ENCODE measurements around the gene CMTM4. TPM values are rescaled to one million over a fixed set of nuclear protein-coding genes. Genes with fewer than 3 reads are reported as not detected.
"Not testable (repeated sequence)": the region's sequence is repeated elsewhere in the genome, so short reads cannot be mapped to it uniquely, and the experiment has no call there.

The CMTM4 gene
- total RNA-seq, 1 experiment from 2014 or later = 70.2 TPM

DNA sequence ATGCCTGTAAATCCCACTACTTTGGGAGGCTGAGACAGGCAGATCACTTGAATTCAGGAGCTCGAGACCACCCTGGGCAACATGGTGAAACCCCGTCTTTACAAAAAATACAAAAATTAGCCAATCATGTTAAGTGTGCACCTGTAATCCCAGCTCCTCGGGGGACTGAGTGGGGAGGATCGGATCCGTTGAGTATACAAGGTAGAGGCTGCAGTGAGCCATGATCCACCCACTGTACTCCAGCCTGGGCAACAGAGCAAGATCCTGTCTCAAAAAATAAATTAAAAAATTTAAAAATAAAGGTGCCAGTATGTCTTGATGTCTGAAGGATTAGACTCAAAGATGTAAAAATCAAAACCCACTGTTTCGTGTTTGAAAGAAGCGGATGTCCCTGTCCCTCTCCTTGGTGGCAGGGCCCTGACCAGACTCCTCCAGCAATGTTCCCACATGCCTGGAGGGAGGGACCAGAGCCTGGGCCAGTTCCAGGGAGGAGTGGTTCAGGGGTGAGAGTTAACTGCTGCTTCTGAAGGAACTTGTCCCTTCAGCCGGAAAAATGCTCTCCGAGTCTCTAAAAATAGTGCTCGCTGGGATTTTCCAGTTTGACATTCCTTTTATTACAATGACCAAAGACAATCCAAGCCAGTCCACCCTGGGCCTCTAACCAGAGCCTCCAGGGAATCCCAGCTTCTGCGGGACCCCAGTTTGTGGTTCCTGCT, 9.4 kb upstream of the CMTM4 start:
- no peak for DNase-seq (ENCODE audit: low spot score)

GRCh38 chr16:66703406-66704215, 7.1 kb upstream of the CMTM4 start:
- no peak for DNase-seq (ENCODE audit: low spot score)

DNA sequence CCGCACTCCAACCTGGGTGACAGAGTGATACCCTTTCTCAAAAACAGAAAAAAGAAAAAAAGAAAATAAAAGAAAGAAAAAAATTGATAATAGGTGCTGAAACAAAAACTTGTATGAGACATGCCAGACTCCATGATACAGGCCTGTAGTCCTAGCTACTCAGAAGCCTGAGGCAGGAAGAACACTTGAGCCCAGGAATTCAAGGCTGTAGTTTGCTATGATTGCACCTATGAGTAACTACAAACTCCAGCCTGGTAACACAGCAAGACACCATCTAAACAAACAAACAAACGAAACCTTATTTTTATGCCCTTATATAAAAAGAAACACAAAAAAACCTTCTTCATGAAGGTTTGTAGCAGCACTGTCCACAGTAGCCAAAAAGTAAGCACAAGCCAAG, 5.0 kb upstream of the CMTM4 start:
- no peak for DNase-seq (ENCODE audit: low spot score)

GRCh38 chr16:66701026-66701425, 4.5 kb upstream of the CMTM4 start:
- no peak for DNase-seq (ENCODE audit: low spot score)

DNA sequence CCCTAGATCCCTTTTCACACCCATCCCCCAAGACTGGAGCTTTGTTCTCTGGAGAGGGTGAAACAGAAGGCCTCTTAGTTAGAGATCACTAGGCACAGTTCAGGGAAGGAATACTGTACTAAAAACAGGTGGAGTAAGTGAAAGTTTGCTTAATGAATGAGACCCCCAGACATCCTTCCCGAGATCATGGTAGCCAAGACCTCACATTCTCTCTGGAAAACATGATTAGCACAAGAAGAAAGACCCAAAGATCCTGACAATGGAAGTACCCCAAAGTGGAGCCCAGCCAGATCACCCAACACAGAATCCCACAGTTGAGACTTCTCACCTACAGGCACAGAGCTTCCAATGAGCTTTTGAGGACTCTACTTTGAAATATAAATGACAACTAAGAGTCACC, 3.4 kb upstream of the CMTM4 start:
- no peak for DNase-seq (ENCODE audit: low spot score)

DNA sequence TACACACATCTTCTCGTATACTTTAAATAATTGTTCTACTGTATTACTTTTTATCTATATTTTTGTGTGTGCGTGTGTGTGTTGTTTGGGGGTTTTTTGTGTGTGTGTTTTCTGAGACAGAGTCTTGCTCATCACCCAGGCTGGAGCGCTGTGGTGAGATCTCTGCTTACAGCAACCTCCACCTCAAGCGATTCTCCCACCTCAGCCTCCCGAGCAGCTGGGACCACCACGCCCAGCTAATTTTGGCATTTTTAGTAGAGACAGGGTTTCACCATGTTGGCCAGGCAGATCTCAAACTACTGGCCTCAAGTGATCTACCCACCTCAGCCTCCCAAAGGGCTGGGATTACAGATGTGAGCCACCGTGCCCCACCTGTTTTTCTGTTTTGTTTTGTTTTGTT, 1.5 kb upstream of the CMTM4 start:
- no peak for DNase-seq (ENCODE audit: low spot score)

GRCh38 chr16:66695935-66696668, 441 bp downstream of the CMTM4 start:
- DNase-seq (ENCODE audit: low spot score) = peak; percentile 79

DNA sequence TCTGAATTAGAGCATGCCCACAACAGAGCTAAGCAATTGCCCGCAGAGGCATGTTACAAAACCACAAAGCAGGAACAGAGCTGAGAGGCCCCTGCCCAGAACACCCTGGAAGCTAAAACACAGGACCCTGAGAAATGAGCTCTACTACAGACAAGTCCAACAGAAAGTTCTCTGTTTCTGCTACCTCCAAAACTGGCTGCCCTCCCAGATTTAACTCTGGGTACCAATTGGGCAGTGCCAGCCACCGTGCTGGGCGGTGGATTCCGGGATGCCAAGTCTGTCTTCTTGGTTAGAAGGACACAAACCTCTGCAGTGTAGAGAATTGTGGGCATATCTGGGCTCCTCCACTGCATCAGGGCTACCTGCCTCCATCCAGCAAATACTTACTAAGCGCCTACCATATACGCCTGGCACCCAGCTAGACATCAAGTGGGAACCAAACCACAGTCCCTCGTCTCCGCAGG, 1.0 kb downstream of the CMTM4 start:
- DNase-seq (ENCODE audit: low spot score) = no peak

DNA sequence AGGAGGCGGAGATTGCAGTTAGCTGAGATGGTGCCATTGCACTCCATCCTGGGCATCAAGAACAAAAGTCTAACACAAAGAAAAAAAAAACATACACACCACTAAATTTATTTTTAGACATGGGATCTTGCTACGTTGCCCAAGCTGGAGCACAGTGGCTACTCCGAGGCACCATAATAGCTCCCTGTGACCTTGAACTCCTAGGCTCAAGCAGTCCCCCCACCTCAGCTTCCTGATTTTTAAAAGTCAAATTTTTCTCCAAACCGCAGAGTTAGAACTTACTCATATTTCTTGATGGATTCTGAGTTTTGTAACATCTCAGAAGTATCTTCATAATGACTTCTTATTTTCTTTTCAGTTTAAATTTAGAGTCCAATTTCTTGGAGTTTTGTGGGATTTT, 3.4 kb downstream of the CMTM4 start:
- DNase-seq (ENCODE audit: low spot score) = no peak

DNA sequence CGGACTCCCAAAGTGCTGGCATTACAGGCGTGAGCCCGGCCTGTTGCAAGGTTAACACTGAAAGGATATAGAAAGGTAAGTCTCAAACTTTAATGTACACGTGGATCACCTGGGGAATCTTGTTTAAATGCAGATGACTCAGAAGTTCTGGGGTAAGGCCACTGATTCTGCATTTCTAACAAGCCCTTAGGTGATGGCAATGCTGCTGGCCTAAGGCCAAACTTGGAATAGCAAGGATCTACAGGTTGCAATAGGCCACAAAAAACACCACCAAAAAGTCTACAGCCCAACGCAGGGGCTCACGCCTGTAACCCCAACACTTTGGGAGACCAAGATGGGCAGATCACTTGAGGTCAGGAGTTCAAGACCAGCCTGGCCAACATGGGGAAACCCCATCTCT, 4.2 kb downstream of the CMTM4 start:
- DNase-seq (ENCODE audit: low spot score) = peak; percentile 28

DNA sequence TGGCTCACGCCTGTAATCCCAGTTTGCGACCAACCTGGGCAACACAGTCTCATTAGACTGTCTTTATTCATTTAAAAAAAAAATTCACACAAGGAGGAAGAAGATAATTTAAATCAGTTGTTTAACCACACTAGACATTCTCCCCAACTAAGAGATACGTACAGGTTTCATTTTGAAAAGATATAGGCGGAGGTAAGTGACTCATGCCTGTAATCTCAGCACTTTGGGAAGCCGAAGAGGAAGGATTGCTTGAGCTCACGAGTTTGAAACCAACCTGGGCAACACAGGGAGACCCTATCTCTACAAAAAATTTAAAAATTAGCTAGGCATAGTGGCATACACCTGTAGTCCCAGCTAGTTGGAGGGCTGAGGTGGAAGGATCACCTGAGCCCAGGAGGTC, 5.3 kb downstream of the CMTM4 start:
- DNase-seq (ENCODE audit: low spot score) = no peak

GRCh38 chr16:66690106-66690847, 6.3 kb downstream of the CMTM4 start:
- DNase-seq (ENCODE audit: low spot score) = peak; percentile 26

DNA sequence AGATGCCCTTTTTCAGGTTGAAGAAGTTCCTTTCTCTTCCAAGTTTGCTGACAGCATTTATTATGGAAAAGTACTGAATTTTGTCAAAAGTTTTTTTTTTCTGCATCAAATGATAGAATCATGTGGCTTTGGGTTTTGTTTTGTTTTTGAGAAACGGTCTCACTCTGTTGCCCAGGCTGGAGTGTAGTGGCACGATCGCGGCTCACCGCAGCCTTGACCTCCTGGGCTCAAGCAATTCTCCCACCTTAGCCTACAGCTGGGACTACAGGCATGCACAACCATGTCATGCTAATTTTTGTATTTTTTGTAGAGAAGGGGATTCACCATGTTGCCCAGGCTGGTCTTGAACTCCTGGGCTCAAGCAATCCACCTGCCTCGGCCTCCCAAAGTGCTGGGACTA, 7.3 kb downstream of the CMTM4 start:
- no peak for DNase-seq (ENCODE audit: low spot score)

GRCh38 chr16:66687906-66688625, 8.5 kb downstream of the CMTM4 start:
- DNase-seq (ENCODE audit: low spot score) = no peak

DNA sequence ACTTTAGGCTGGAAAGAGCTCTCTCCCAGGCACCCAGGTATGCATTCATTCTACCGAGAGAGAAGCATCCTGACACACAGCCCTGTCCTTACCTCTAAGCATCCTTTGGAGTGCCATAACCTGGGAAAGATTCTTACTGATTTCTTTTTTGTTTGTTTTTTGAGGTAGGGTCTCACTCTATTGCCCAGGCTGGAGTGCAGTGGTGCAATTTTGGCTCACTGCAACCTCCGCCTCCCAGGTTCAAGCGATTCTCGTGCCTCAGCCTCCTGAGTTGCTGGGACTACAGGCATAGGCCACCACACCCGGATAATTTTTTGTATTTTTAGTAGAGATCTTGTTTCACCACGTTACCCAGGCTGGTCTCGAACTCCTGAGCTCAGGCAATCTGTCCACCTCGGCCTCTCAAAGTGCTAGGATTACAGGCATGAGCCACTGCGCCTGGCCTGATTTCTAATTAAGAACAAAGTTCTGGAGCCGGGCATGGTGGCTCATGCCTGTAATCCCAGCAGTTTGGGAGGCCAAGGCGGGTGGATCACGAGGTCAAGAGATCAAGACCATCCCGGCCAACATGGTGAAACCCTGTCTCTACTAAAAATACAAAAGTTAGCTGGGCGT, 10.9 kb downstream of the CMTM4 start:
- DNase-seq (ENCODE audit: low spot score) = not testable (repeated sequence)

DNA sequence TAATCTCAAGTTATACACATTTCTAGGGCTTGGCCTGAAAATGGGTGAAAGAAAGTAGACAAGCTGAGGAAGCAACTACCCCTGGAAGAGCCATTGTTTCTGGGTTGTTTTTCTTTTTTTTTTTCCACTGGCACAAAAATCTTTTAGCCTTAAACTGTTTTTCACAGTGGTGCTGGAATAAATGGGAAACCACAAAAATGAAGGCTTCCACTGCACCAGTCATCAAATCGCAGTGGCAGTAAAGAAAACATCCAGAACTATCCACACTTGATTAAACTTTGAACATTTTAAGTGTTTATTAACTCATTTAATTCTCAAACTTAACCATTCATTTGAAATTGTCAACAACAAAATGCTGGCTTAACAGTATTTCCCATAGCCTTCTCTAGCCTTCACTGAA, 14.3 kb downstream of the CMTM4 start:
- no peak for DNase-seq (ENCODE audit: low spot score)

- no peak for DNase-seq (ENCODE audit: low spot score)
Measured at GRCh38 chr16:66681676-66682075, 14.9 kb downstream of the CMTM4 start.

DNA sequence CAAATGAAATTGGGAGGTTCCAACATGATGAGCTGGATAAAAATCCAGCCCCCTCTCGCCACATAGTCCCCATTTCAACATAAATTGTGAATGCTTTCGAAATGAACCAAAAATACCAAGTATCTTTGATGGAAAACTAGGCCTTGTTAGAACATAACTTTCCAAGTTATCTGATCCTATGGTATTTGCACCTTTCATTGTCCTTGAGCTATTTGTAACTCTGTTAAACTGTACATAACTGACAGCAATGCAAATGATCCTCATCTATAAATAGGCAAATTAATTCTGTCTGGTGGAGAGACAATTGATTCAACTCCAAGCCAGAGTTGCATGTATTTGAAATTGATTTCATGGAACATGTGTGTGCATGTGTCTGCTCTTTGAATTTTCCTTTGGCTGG, 18.2 kb downstream of the CMTM4 start:
- no peak for DNase-seq (ENCODE audit: low spot score)

DNA sequence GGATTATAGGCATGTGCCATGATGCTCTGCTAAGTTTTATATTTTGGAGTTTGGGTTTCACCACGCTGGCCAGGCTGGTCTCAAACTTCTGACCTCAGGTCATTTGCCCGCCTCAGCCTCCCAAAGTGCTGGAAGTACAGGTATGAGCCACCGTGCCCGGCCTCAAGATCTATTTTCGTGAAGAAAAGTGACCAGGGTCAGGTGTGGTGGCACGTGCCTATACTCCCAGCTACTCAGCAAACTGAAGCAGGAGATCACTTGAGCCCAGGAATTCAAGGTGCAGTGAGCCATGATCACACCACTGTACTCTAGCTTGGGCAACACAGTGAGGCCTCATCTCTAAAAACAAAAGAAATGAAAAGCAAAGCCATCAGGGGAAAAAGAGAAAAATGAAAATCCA, 18.7 kb downstream of the CMTM4 start:
- no peak for DNase-seq (ENCODE audit: low spot score)

GRCh38 chr16:66677179-66677578, 19.4 kb downstream of the CMTM4 start:
- no peak for DNase-seq (ENCODE audit: low spot score)

GRCh38 chr16:66676599-66676998, 19.9 kb downstream of the CMTM4 start:
- DNase-seq (ENCODE audit: low spot score) = no peak

Data from HT-29 (cell line).